A549 treated with AZD9567 at 1 μM for 4 hours (cell line): ENCODE data around the gene RNF168. TPM values are rescaled to one million over a fixed set of nuclear protein-coding genes. Genes with fewer than 3 reads are reported as not detected.

Experiments
- total RNA-seq: library from RNA; stranded (reverse); fragments of 200-300 nt; extraction: Qiagen RNA extraction; gene quantifications from 5 replicates; pipeline ENCODE4 v1.2.3, GENCODE V29; 2022; ENCODE audit not compliant: insufficient read depth

The RNF168 gene, protein sequence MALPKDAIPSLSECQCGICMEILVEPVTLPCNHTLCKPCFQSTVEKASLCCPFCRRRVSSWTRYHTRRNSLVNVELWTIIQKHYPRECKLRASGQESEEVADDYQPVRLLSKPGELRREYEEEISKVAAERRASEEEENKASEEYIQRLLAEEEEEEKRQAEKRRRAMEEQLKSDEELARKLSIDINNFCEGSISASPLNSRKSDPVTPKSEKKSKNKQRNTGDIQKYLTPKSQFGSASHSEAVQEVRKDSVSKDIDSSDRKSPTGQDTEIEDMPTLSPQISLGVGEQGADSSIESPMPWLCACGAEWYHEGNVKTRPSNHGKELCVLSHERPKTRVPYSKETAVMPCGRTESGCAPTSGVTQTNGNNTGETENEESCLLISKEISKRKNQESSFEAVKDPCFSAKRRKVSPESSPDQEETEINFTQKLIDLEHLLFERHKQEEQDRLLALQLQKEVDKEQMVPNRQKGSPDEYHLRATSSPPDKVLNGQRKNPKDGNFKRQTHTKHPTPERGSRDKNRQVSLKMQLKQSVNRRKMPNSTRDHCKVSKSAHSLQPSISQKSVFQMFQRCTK
- 3.2 to 4.0 TPM (median 3.4 TPM) in 5 replicates for total RNA-seq

GRCh38 chr3:196503196-196504076, at the start of gene RNF168:
Gene RNF168, minus strand, starts transcription at chr3:196503768. Its CDS starts 595 bp downstream, at chr3:196503173.

GRCh38 chr3:196514913-196515621, 11.5 kb upstream of the RNF168 start, which contains the start of gene SMCO1:
Gene SMCO1, minus strand, starts transcription at chr3:196515346. Its CDS starts 137 bp downstream, at chr3:196515209.

DNA sequence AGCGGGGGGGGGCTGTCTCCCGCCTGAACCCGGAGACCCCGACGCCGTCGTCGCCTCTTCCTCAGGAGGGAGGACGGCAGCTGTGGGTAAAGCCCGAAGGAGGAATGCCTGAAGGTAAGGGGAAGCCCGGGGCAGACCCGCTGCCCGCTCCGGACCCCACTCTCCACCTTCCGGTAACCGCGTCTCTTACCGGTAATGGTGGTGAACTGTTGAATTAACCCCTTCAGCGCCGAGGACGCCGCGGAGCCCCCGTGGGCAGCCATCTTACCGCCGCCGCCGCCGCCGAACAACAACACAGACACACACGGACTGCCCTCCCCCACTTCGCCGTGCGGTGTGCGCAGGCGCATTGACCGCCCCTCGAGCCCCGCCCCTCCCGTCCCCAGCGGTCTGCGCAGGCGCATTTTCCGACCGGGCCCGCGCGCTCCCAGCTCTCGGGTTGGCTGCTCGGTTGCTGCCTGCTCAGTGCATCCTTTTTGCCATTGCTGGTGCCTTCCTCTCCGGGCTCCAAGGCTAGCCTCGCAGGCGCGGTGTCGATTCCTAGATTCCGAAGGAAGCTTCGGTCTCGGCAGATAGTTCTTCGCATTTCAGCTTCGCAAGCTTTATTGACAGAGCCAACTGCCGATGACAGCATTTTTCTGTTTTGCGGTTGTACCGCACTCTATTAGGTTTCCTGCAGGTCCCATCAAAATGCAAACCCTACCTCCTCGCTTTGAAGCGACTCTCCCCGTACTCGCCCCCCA, 71.3 kb downstream of the RNF168 start, which contains the start of gene UBXN7:
TSS of gene UBXN7 (minus strand) at position 291 of the 743 bp plus-strand sequence. CDS start at position 263, 28 bp downstream.

Other genes starting within 250 kb of the RNF168 start
- 29.5 to 48.7 TPM (median 35.0 TPM) in 5 replicates for gene PCYT1A, start 216.0 kb downstream of the RNF168 start, total RNA-seq
- gene DYNLT2B, start 185.5 kb downstream of the RNF168 start, total RNA-seq, result 7.8 to 26.2 TPM (median 25.6 TPM) in 5 replicates
- gene TM4SF19, start 165.4 kb downstream of the RNF168 start, total RNA-seq, result 7.4 to 10.7 TPM (median 7.9 TPM) in 5 replicates
- gene UBXN7, start 71.3 kb downstream of the RNF168 start, total RNA-seq, result 6.5 to 11.0 TPM (median 8.7 TPM) in 5 replicates
- 0.05 TPM in 1 of 5 replicates, not detected in the others for gene SMCO1, start 11.6 kb upstream of the RNF168 start, total RNA-seq
- gene WDR53, start 64.8 kb upstream of the RNF168 start, total RNA-seq, result 7.4 to 10.3 TPM (median 8.9 TPM) in 5 replicates
- gene FBXO45, start 64.9 kb upstream of the RNF168 start, total RNA-seq, result 6.5 to 10.2 TPM (median 7.6 TPM) in 5 replicates
- 0.02 TPM in 1 of 5 replicates, not detected in the others for gene NRROS, start 135.9 kb upstream of the RNF168 start, total RNA-seq
- gene CEP19, start 208.5 kb upstream of the RNF168 start, total RNA-seq, result 2.3 to 3.6 TPM (median 2.9 TPM) in 5 replicates
- gene PIGX, start 208.6 kb upstream of the RNF168 start, total RNA-seq, result 32.1 to 49.6 TPM (median 32.9 TPM) in 5 replicates
- gene PAK2, start 236.1 kb upstream of the RNF168 start, total RNA-seq, result 33.3 to 54.1 TPM (median 37.0 TPM) in 5 replicates